Natural killer cell (primary cell): ENCODE measurements around the gene PRKAG1. TPM values are rescaled to one million over a fixed set of nuclear protein-coding genes. Genes with fewer than 3 reads are reported as not detected.

Experiments used
- ATAC-seq, 3 donors: fragments of 150-1000 bp in 2 of 3; fragments of 200-7000 bp in 1 of 3; cut with Tn5 transposase; 1 replicate in 1 of 3; 2 replicates in 2 of 3; pipeline ENCODE4 v1.10.0; 2021; ENCODE audit warnings: mild to moderate bottlenecking in 2 of 3, moderate library complexity in 2 of 3
- DNase-seq, 2 donors: peaks; one replicate each; pipeline versions ENCODE4 v3.0.0 to v3.0.0-alpha.2; 2013 to 2021; ENCODE audit warnings: mixed read lengths in 1 of 2
- H3K27ac ChIP-seq: one replicate; pipeline ENCODE4 v1.5.1; 2013; ENCODE audit warnings: mild to moderate bottlenecking, low read length
- H3K27me3 ChIP-seq: one replicate; pipeline ENCODE4 v1.6.1; 2013; ENCODE audit warnings: low read length; ENCODE audit not compliant: control insufficient read depth, insufficient read depth
- H3K36me3 ChIP-seq: one replicate; pipeline ENCODE4 v1.6.1; 2013; ENCODE audit warnings: low read length; ENCODE audit not compliant: control insufficient read depth, insufficient read depth
- H3K4me1 ChIP-seq: one replicate; pipeline ENCODE4 v1.6.1; 2013; ENCODE audit warnings: low read length; ENCODE audit not compliant: control insufficient read depth, insufficient read depth
- H3K4me3 ChIP-seq: one replicate; pipeline ENCODE4 v1.5.1; 2013; ENCODE audit warnings: low read length
- H3K9me3 ChIP-seq: one replicate; pipeline ENCODE4 v1.6.1; 2013; ENCODE audit warnings: low read length; ENCODE audit not compliant: control insufficient read depth, insufficient read depth
- H3K27ac Mint-ChIP-seq, 2 donors: one replicate each; pipeline ENCODE4 v1.8.0; 2022; ENCODE audit warnings: mild to moderate bottlenecking in 2 of 2, mixed read lengths in 2 of 2, moderate library complexity in 1 of 2
- H3K27me3 Mint-ChIP-seq, 2 donors: one replicate each; pipeline ENCODE4 v1.8.0; 2022; ENCODE audit warnings: low read depth in 2 of 2, mixed read lengths in 2 of 2
- H3K36me3 Mint-ChIP-seq: one replicate; pipeline ENCODE4 v1.8.0; 2022; ENCODE audit warnings: mixed read lengths
- H3K4me1 Mint-ChIP-seq, 2 donors: one replicate each; pipeline ENCODE4 v1.8.0; 2022; ENCODE audit warnings: mixed read lengths in 2 of 2
- H3K4me3 Mint-ChIP-seq: one replicate; pipeline ENCODE4 v1.8.0; 2022; ENCODE audit warnings: mild to moderate bottlenecking, moderate library complexity, mixed read lengths
- H3K9me3 Mint-ChIP-seq, 2 donors: one replicate each; pipeline ENCODE4 v1.8.0; 2022; ENCODE audit warnings: mixed read lengths in 2 of 2
- CTCF ChIP-seq: fragments of 200-600 bp; IDR thresholded peaks from one replicate; pipeline ENCODE4 v1.8.0; 2022; ENCODE audit warnings: antibody characterized with exemption
- WGBS: methylation state at CpG from one replicate; pipeline ENCODE4 v1.1.7; 2013; ENCODE audit warnings: missing lambda C conversion rate; ENCODE audit not compliant: insufficient coverage; 5-methylcytosine and 5-hydroxymethylcytosine counted together
- intact Hi-C: fragments of 100-400 bp; cut with micrococcal nuclease; formaldehyde crosslinking; loops from one replicate; pipeline ENCODE4 v1.14.2; 2022
- total RNA-seq, 4 donors: library from RNA; stranded (reverse); fragments of 120-200 nt in 1 of 4; gene quantifications; one replicate each; pipeline versions ENCODE4 v1.2.3 to v1.2.4, GENCODE V29; 2013 to 2022

PRKAG1 gene
- total RNA-seq, 3 donors from 2014 or later (not counting 1 experiment from before 2014, with no cell fraction given): 76.4 to 100 (median 81.1) TPM

- Histone ChIP-seq H3K9me3 (no peaks in the 10 kb centered on the region), H3K27me3 (peaks cover 47% of the 10 kb centered on the region), H3K4me1 (peaks cover 46% of the 10 kb centered on the region), H3K27ac (no peak overlapping the region), H3K4me3 (no peak overlapping the region), H3K36me3 (no peaks in the 10 kb centered on the region)
- Mint-ChIP-seq H3K27ac (no peak overlapping the region), H3K4me3 (peak overlapping the region; percentile 39), H3K36me3 (no peaks in the 10 kb centered on the region), H3K9me3 (no peaks in the 10 kb centered on the region), H3K4me1 (peaks cover 29 to 42% of the 10 kb centered on the region in 2 donors), H3K27me3 (peaks cover 19 to 28% of the 10 kb centered on the region in 2 donors)
- TF ChIP-seq CTCF: no peak
- peak in 1 of 2 donors; percentile 73 for DNase-seq
- ATAC-seq: peak; percentile 44 to 61 (median 45)
- 8% methylated on average over 77 of the region's 77 CpGs for WGBS
- intact Hi-C loops: loop anchor here (10.0 kb wide), 1 partner anchor 45 kb away; the partner anchor contains the start of gene FKBP11
These were observed 48.5 kb downstream of the PRKAG1 start for GRCh38 chr12:48969833-48970701.

GRCh38 chr12:48969160-48969771, 49.3 kb downstream of the PRKAG1 start:
- Histone ChIP-seq H3K27me3 (peaks cover 46% of the 10 kb centered on the region), H3K27ac (no peak overlapping the region), H3K4me1 (peaks cover 46% of the 10 kb centered on the region), H3K4me3 (no peak overlapping the region), H3K36me3 (no peaks in the 10 kb centered on the region), H3K9me3 (no peaks in the 10 kb centered on the region)
- DNase-seq (no peak), ATAC-seq (no peak)
- Mint-ChIP-seq H3K36me3 (no peaks in the 10 kb centered on the region), H3K4me1 (peaks cover 29 to 42% of the 10 kb centered on the region in 2 donors), H3K27me3 (peaks cover 19 to 28% of the 10 kb centered on the region in 2 donors), H3K4me3 (no peak overlapping the region), H3K27ac (no peak overlapping the region), H3K9me3 (no peaks in the 10 kb centered on the region)
- intact Hi-C loops: no loop called here
- WGBS: 70% methylated on average over 8 of the region's 8 CpGs
- TF ChIP-seq CTCF: no peak

DNA sequence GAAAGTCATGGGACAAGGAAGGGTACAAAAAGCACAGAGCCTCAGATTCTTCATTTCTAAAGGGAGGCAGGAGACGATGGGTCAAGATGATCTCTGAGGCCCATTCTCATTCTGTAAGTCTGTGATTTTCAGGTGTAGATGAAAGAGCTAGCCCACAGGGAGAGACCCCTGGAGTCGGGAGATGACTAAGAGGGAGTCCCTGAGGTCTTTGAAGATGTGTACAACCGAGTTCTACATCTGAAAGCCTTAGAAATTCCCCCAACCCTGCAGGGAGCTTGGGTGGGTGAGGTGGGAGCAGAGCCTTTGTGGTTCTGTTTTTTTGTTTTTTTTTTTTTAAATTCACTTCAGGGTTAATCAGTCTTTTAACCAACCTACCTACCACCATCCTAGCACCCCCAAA, 50.1 kb downstream of the PRKAG1 start:
- no peak for ATAC-seq
- no peak for DNase-seq
- no peak for TF ChIP-seq CTCF
- WGBS: 83% methylated on average over 3 of the region's 3 CpGs
- peaks cover 19 to 25% of the 10 kb centered on the region in 2 donors for H3K27me3 Mint-ChIP-seq
- peaks cover 38% of the 10 kb centered on the region for H3K27me3 ChIP-seq
- no peak overlapping the region for H3K4me3 Mint-ChIP-seq
- intact Hi-C loops: no loop called here
- no peak overlapping the region for H3K27ac Mint-ChIP-seq
- peaks cover 40% of the 10 kb centered on the region for H3K4me1 ChIP-seq
- no peaks in the 10 kb centered on the region for H3K9me3 ChIP-seq
- no peaks in the 10 kb centered on the region for H3K36me3 Mint-ChIP-seq
- no peaks in the 10 kb centered on the region for H3K9me3 Mint-ChIP-seq
- H3K4me1 Mint-ChIP-seq: peaks cover 29 to 40% of the 10 kb centered on the region in 2 donors
- H3K36me3 ChIP-seq: no peaks in the 10 kb centered on the region
- H3K27ac ChIP-seq: no peak overlapping the region
- no peak overlapping the region for H3K4me3 ChIP-seq
